Measurements from ENCODE around the gene FBRS.

DNA sequence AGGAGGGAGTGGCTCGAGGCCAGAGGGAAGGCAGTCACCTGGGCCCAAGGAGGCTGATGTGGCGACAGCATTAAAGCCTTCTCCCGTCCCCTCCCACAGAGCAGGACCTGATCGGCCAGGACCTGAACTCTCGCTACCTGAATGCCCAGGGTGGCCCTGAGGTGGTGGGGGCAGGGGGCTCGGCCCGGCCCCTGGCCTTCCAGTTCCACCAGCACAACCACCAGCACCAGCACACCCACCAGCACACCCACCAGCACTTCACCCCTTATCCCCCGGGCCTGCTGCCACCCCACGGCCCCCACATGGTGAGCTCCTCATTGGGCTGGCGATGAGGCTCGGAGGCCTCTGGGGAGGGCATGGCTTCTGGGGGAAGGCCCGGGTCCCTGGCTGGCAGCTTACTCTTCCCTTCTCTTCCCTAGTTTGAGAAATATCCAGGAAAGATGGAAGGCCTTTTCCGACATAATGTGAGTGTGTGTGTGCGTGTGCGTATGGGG is 6.4 kb downstream of the FBRS start:
- TF ChIP-seq, protein P1, sequence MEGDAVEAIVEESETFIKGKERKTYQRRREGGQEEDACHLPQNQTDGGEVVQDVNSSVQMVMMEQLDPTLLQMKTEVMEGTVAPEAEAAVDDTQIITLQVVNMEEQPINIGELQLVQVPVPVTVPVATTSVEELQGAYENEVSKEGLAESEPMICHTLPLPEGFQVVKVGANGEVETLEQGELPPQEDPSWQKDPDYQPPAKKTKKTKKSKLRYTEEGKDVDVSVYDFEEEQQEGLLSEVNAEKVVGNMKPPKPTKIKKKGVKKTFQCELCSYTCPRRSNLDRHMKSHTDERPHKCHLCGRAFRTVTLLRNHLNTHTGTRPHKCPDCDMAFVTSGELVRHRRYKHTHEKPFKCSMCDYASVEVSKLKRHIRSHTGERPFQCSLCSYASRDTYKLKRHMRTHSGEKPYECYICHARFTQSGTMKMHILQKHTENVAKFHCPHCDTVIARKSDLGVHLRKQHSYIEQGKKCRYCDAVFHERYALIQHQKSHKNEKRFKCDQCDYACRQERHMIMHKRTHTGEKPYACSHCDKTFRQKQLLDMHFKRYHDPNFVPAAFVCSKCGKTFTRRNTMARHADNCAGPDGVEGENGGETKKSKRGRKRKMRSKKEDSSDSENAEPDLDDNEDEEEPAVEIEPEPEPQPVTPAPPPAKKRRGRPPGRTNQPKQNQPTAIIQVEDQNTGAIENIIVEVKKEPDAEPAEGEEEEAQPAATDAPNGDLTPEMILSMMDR (conservative IDR thresholded peaks at IDR 0.05 in 1 of 2, IDR thresholded peaks at IDR 0.05 in 1 of 2; ENCODE audit: low read depth in 1 of 2, low read length in 2 of 2): no peak
- no peak for TF ChIP-seq EZH2 (IDR thresholded peaks at IDR 0.05; ENCODE audit: low read length, missing control alignments)

Data from fibroblast of lung (primary cell).